Calu3 (cell line): Measurements from ENCODE around the gene PAAF1. TPM values are rescaled to one million over a fixed set of nuclear protein-coding genes. Genes with fewer than 3 reads are reported as not detected.

Experiments used
- BruUV-seq: library from RNA; stranded (reverse); fragments of 400-500 nt; replicated peaks from 2 replicates; lab custom pipeline; 2021; lab: Mats Ljungman, UMichigan
- CTCF ChIA-PET: fragments of 300-600 bp; sonication (Branson Sonifier 250); formaldehyde crosslinking; loops from one replicate; lab custom pipeline; 2022; ENCODE audit warnings: antibody characterized with exemption; lab: Charles Lee
- DNase-seq: peaks from one replicate; pipeline ENCODE4 v3.0.0; 2022
- H3K27ac Mint-ChIP-seq: one replicate; pipeline ENCODE4 v1.8.0; 2022; ENCODE audit warnings: mixed read lengths; ENCODE audit not compliant: unreplicated experiment
- H3K27me3 Mint-ChIP-seq: one replicate; pipeline ENCODE4 v1.8.0; 2022; ENCODE audit warnings: mixed read lengths; ENCODE audit not compliant: unreplicated experiment
- H3K36me3 Mint-ChIP-seq: one replicate; pipeline ENCODE4 v1.8.0; 2022; ENCODE audit warnings: mild to moderate bottlenecking, moderate library complexity, mixed read lengths; ENCODE audit not compliant: insufficient read depth, unreplicated experiment
- H3K4me1 Mint-ChIP-seq: one replicate; pipeline ENCODE4 v1.8.0; 2022; ENCODE audit warnings: mild to moderate bottlenecking, low read depth, mixed read lengths; ENCODE audit not compliant: unreplicated experiment
- H3K4me3 Mint-ChIP-seq: one replicate; pipeline ENCODE4 v1.8.0; 2022; ENCODE audit warnings: mild to moderate bottlenecking, low read depth, moderate library complexity, mixed read lengths; ENCODE audit not compliant: unreplicated experiment
- H3K9me3 Mint-ChIP-seq: one replicate; pipeline ENCODE4 v1.8.0; 2022; ENCODE audit warnings: low read depth, mixed read lengths; ENCODE audit not compliant: unreplicated experiment
- intact Hi-C: fragments of 100-400 bp; cut with micrococcal nuclease; formaldehyde crosslinking; loops from one replicate; pipeline ENCODE4 v1.10.0; 2022; ENCODE audit not compliant: unreplicated experiment
- total RNA-seq: library from RNA; stranded (reverse); gene quantifications from 2 replicates; pipeline ENCODE4 v1.2.3, GENCODE V29; 2022
- TF ChIP-seq, protein P1 (sequence below): fragments of 200-600 bp; IDR thresholded peaks from one replicate; pipeline ENCODE4 v1.8.0; 2022; ENCODE audit warnings: antibody characterized with exemption; ENCODE audit not compliant: unreplicated experiment

PAAF1 gene
- total RNA-seq, 1 experiment from 2014 or later: 23.0 TPM

GRCh38 chr11:73962101-73962705, 85.4 kb downstream of the PAAF1 start:
- Mint-ChIP-seq H3K27me3 (no peaks in the 10 kb centered on the region), H3K4me3 (no peak overlapping the region), H3K36me3 (peaks cover 6% of the 10 kb centered on the region), H3K4me1 (peaks cover 9% of the 10 kb centered on the region), H3K27ac (no peak overlapping the region), H3K9me3 (no peaks in the 10 kb centered on the region)
- intact Hi-C loops: loop anchor here (10.0 kb wide), 1 partner anchor 213 kb away; the partner anchor contains the start of genes C2CD3 and PPME1
- DNase-seq: no peak
- no TSS peak for BruUV-seq
- CTCF ChIA-PET: no interaction called here
- TF ChIP-seq, protein P1, sequence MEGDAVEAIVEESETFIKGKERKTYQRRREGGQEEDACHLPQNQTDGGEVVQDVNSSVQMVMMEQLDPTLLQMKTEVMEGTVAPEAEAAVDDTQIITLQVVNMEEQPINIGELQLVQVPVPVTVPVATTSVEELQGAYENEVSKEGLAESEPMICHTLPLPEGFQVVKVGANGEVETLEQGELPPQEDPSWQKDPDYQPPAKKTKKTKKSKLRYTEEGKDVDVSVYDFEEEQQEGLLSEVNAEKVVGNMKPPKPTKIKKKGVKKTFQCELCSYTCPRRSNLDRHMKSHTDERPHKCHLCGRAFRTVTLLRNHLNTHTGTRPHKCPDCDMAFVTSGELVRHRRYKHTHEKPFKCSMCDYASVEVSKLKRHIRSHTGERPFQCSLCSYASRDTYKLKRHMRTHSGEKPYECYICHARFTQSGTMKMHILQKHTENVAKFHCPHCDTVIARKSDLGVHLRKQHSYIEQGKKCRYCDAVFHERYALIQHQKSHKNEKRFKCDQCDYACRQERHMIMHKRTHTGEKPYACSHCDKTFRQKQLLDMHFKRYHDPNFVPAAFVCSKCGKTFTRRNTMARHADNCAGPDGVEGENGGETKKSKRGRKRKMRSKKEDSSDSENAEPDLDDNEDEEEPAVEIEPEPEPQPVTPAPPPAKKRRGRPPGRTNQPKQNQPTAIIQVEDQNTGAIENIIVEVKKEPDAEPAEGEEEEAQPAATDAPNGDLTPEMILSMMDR: no peak

DNA sequence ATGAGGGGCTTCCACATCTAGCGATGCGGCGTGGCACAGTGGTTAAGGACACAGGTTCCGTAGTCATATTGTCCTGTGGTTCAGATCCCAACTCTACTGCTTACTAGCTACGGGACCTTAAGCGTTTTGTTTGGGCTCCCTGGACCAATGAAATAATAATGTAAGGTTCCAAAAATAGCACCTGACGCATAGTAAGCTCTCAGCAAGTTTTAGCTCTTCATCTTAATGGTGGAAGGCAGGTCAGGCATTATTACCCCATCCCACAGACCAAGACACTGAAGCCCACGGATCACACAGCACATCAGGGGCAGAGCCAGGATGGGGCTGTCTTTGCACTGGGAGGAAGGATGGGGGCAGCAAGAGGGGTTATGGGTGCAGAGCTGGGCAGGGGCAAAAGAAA, 87.1 kb downstream of the PAAF1 start:
- no peak for DNase-seq
- H3K36me3 Mint-ChIP-seq: no peaks in the 10 kb centered on the region
- no peak overlapping the region for H3K27ac Mint-ChIP-seq
- peaks cover 9% of the 10 kb centered on the region for H3K4me1 Mint-ChIP-seq
- no peaks in the 10 kb centered on the region for H3K27me3 Mint-ChIP-seq
- no peaks in the 10 kb centered on the region for H3K9me3 Mint-ChIP-seq
- intact Hi-C loops: loop anchor here (2.0 to 10.0 kb wide), 2 partner anchors 127 to 211 kb away; partner anchors contain the start of genes C2CD3 and PPME1
- CTCF ChIA-PET: no interaction called here
- H3K4me3 Mint-ChIP-seq: no peak overlapping the region
- TF ChIP-seq, protein P1: no peak
- no TSS peak for BruUV-seq

DNA sequence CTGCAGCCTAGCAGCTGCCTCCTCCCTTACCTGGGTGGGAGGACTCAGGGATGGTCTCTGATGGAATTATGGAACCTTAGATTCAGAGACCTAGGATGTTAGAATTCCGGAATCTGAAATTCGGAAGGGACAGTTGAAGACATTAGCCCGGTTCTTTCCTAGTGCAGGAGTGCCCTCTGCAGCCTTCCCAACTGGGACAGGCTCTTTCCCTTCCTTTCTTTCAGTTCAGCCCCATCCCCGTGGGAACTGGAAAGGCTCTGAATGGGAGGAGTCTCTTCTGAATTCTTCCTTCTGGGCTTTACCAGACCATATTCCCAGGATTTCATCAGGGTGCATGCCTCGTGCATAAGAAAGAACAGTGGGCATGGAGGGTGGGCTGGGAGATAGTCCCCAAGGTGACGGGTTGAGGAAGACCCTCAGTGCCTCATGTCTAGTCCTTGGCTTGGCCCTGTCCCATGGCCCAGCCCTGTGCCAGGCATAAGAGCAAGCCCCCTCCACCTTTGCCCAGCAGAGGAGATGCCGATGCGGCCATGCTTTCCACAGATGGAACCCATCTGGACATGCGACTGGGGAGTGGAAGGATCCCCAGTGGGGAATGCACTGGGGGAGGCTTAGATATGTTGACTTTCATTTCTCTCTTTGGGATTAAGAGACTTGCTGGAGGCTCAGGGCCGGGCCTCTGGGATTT, 88.4 kb downstream of the PAAF1 start:
- BruUV-seq: no TSS peak
- Mint-ChIP-seq H3K4me1 (peaks cover 9% of the 10 kb centered on the region), H3K36me3 (no peaks in the 10 kb centered on the region), H3K27ac (no peak overlapping the region), H3K9me3 (no peaks in the 10 kb centered on the region), H3K4me3 (no peak overlapping the region), H3K27me3 (no peaks in the 10 kb centered on the region)
- intact Hi-C loops: loop anchor here (2.0 to 10.0 kb wide), 2 partner anchors 126 to 210 kb away; partner anchors contain the start of genes C2CD3 and PPME1
- CTCF ChIA-PET: no interaction called here
- TF ChIP-seq, protein P1: no peak
- DNase-seq: no peak

GRCh38 chr11:73965764-73966121, 88.9 kb downstream of the PAAF1 start:
- no peak overlapping the region for H3K4me3 Mint-ChIP-seq
- intact Hi-C loops: loop anchor here (2.0 to 10.0 kb wide), 2 partner anchors 125 to 209 kb away; partner anchors contain the start of genes C2CD3 and PPME1
- no TSS peak for BruUV-seq
- DNase-seq: no peak
- H3K36me3 Mint-ChIP-seq: no peaks in the 10 kb centered on the region
- H3K27me3 Mint-ChIP-seq: no peaks in the 10 kb centered on the region
- peaks cover 9% of the 10 kb centered on the region for H3K4me1 Mint-ChIP-seq
- H3K9me3 Mint-ChIP-seq: no peaks in the 10 kb centered on the region
- TF ChIP-seq, protein P1: no peak
- H3K27ac Mint-ChIP-seq: no peak overlapping the region
- CTCF ChIA-PET: no interaction called here
